HepG2 (cell line): ENCODE data around the gene STK40. TPM values are rescaled to one million over a fixed set of nuclear protein-coding genes. Genes with fewer than 3 reads are reported as not detected.

Experiments used
- AFF4 ChIP-seq: sonication (generic); formaldehyde crosslinking; IDR thresholded peaks from 2 replicates; pipeline ENCODE4 v1.4.0; 2020; ENCODE audit warnings: missing genetic modification reagents
- ARID5B ChIP-seq: IDR thresholded peaks from 2 replicates; pipeline ENCODE4 v1.4.0; 2020; ENCODE audit warnings: mild to moderate bottlenecking, missing genetic modification reagents
- PAWR ChIP-seq: sonication (generic); formaldehyde crosslinking; IDR thresholded peaks from 2 replicates; pipeline ENCODE4 v1.4.0; 2020; ENCODE audit warnings: missing genetic modification reagents, mild to moderate bottlenecking, borderline replicate concordance
- PTBP1 ChIP-seq: fragments of 200-400 bp; formaldehyde crosslinking; IDR thresholded peaks from 2 replicates; pipeline ENCODE4 v1.6.1; 2018; ENCODE audit warnings: low read length, low read depth; ENCODE audit not compliant: poor library complexity, severe bottlenecking
- RAD21 ChIP-seq: fragments of 450-650 bp; formaldehyde crosslinking; IDR thresholded peaks from 2 replicates; pipeline ENCODE4 v1.5.0; 2020; ENCODE audit warnings: mild to moderate bottlenecking
- WIZ ChIP-seq: sonication (generic); formaldehyde crosslinking; IDR thresholded peaks from 2 replicates; pipeline ENCODE4 v1.5.1; 2020; ENCODE audit warnings: mild to moderate bottlenecking, missing genetic modification reagents
- ZNF121 ChIP-seq: sonication (generic); formaldehyde crosslinking; IDR thresholded peaks from 2 replicates; pipeline ENCODE4 v1.5.0; 2020; ENCODE audit warnings: mild to moderate bottlenecking, missing genetic modification reagents
- ZNF18 ChIP-seq: sonication (generic); formaldehyde crosslinking; IDR thresholded peaks from 2 replicates; pipeline ENCODE4 v1.8.0; 2022; ENCODE audit warnings: mild to moderate bottlenecking, missing genetic modification reagents; ENCODE audit not compliant: insufficient replicate concordance
- ZNF879 ChIP-seq: sonication (generic); formaldehyde crosslinking; IDR thresholded peaks from 2 replicates; pipeline ENCODE4 v1.8.1; 2023; ENCODE audit warnings: missing genetic modification reagents
- polyA plus RNA-seq, 8 experiments: library from polyadenylated mRNA; depleted of rRNA in 3 of 8; stranded (reverse) in 7 of 8; unstranded in 1 of 8; fragments of >200 nt; fragmentation: Illumina TruSeq in 4 of 8; extraction: Trizol in 4 of 8; gene quantifications; 2 replicates each; pipeline versions ENCODE4 v1.2.1 to v1.2.3, GENCODE V29; 2011 to 2016; ENCODE audit warnings: low read depth in 4 of 8, missing spikeins in 1 of 8, mixed read lengths in 1 of 8; ENCODE audit not compliant: insufficient read depth in 1 of 8
- total RNA-seq, 5 experiments: library from RNA; depleted of rRNA; stranded (reverse); fragments of >200 nt; fragmentation: Illumina TruSeq; extraction: Trizol; gene quantifications; 2 replicates each; pipeline ENCODE4 v1.2.3, GENCODE V29; 2016; ENCODE audit warnings: low read depth in 1 of 5
- TF ChIP-seq, protein P1 (sequence below): sonication (generic); formaldehyde crosslinking; IDR thresholded peaks from 2 replicates; pipeline ENCODE4 v1.4.0; 2020; ENCODE audit warnings: mild to moderate bottlenecking, missing genetic modification reagents
- TF ChIP-seq, protein P2 (sequence below): sonication (generic); formaldehyde crosslinking; IDR thresholded peaks from 2 replicates; pipeline ENCODE4 v1.8.0; 2023; ENCODE audit warnings: mild to moderate bottlenecking, missing genetic modification reagents

The STK40 gene
- total and polyA plus RNA-seq, 2 of the 13 experiments (the other 11 are each of a cell fraction or from before 2014, with no cell fraction given), result 33.8 to 35.1 TPM

DNA sequence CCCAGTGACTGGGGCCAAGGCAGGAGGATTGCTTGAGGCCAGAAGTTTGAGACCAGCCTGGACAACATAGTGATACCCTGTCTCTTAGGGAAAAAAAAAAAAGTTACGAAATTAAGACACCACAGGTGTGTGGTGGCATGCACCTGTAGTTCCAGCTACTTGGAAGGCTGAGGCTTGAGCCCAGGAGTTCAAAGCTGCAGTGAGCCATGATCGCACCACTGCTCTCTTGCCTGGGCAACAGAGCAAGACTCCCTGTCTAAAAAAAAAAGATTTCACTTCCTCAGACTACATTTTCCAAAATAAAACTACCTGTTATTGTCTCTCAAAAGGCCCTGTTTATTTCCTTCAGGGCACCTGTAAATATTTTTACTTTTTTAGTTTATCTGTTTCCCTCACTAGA lies 4.7 kb upstream of the STK40 start (continued):
- TF ChIP-seq ARID5B (no peak), PAWR (CRISPR knock-in tag) (no peak), PTBP1 (no peak), WIZ (CRISPR knock-in tag) (no peak), ZNF121 (CRISPR knock-in tag) (no peak), ZNF18 (CRISPR knock-in tag) (no peak), ZNF879 (CRISPR knock-in tag) (no peak), AFF4 (CRISPR knock-in tag) (no peak), RAD21 (CRISPR knock-in tag) (no peak)
- TF ChIP-seq, protein P1, sequence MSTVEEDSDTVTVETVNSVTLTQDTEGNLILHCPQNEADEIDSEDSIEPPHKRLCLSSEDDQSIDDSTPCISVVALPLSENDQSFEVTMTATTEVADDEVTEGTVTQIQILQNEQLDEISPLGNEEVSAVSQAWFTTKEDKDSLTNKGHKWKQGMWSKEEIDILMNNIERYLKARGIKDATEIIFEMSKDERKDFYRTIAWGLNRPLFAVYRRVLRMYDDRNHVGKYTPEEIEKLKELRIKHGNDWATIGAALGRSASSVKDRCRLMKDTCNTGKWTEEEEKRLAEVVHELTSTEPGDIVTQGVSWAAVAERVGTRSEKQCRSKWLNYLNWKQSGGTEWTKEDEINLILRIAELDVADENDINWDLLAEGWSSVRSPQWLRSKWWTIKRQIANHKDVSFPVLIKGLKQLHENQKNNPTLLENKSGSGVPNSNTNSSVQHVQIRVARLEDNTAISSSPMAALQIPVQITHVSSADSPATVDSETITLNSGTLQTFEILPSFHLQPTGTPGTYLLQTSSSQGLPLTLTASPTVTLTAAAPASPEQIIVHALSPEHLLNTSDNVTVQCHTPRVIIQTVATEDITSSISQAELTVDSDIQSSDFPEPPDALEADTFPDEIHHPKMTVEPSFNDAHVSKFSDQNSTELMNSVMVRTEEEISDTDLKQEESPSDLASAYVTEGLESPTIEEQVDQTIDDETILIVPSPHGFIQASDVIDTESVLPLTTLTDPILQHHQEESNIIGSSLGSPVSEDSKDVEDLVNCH, result no peak
- TF ChIP-seq, protein P2, sequence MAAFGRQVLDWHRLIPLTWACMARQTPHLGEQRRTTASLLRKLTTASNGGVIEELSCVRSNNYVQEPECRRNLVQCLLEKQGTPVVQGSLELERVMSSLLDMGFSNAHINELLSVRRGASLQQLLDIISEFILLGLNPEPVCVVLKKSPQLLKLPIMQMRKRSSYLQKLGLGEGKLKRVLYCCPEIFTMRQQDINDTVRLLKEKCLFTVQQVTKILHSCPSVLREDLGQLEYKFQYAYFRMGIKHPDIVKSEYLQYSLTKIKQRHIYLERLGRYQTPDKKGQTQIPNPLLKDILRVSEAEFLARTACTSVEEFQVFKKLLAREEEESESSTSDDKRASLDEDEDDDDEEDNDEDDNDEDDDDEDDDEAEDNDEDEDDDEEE (CRISPR knock-in tag), result no peak
